ENCODE results near the gene CBX6.

Gene CBX6

GRCh38 chr22:38873469-38874411 lies 1.7 kb upstream of the CBX6 start:
- peak; percentile 34 for DNase-seq (ENCODE audit: low spot score)

- DNase-seq (ENCODE audit: low spot score) = no peak
Measured at GRCh38 chr22:38872831-38873248, 824 bp upstream of the CBX6 start.

GRCh38 chr22:38871360-38872171 lies 450 bp downstream of the CBX6 start:
- DNase-seq (ENCODE audit: low spot score) = peak; percentile 44

GRCh38 chr22:38870791-38871359 lies 1.1 kb downstream of the CBX6 start:
- DNase-seq (ENCODE audit: low spot score) = no peak

GRCh38 chr22:38870312-38870741 lies 1.7 kb downstream of the CBX6 start:
- DNase-seq (ENCODE audit: low spot score) = peak; percentile 86

GRCh38 chr22:38869663-38870062 lies 2.4 kb downstream of the CBX6 start:
- no peak for DNase-seq (ENCODE audit: low spot score)

- peak; percentile 67 for DNase-seq (ENCODE audit: low spot score)
Measured at GRCh38 chr22:38868886-38869381, 3.1 kb downstream of the CBX6 start.

GRCh38 chr22:38868286-38868721 lies 3.7 kb downstream of the CBX6 start:
- DNase-seq (ENCODE audit: low spot score) = no peak

- DNase-seq (ENCODE audit: low spot score) = no peak
Measured at GRCh38 chr22:38867471-38868285, 4.3 kb downstream of the CBX6 start.

- DNase-seq (ENCODE audit: low spot score) = no peak
Measured at GRCh38 chr22:38867124-38867455, 4.9 kb downstream of the CBX6 start.

GRCh38 chr22:38866399-38867123 lies 5.5 kb downstream of the CBX6 start:
- no peak for DNase-seq (ENCODE audit: low spot score)

- no peak for DNase-seq (ENCODE audit: low spot score)
Measured at GRCh38 chr22:38866024-38866398, 6.0 kb downstream of the CBX6 start.

GRCh38 chr22:38865201-38866023 lies 6.6 kb downstream of the CBX6 start:
- no peak for DNase-seq (ENCODE audit: low spot score)

- no peak for DNase-seq (ENCODE audit: low spot score)
Measured at GRCh38 chr22:38864361-38865191, 7.4 kb downstream of the CBX6 start.

GRCh38 chr22:38863531-38864131 lies 8.4 kb downstream of the CBX6 start:
- no peak for DNase-seq (ENCODE audit: low spot score)

- peak; percentile 23 for DNase-seq (ENCODE audit: low spot score)
Measured at GRCh38 chr22:38862375-38863329, 9.4 kb downstream of the CBX6 start.

GRCh38 chr22:38861927-38862326 lies 10.1 kb downstream of the CBX6 start:
- no peak for DNase-seq (ENCODE audit: low spot score)

All from RKO (cell line).